ENCODE data around the gene PPARG.

The PPARG gene

GRCh38 chr3:12423918-12424630 lies 135.2 kb downstream of the PPARG start:
- H3K4me2 ChIP-seq (ENCODE audit: low read length), result no peak overlapping the region
- no peak overlapping the region for H2AFZ ChIP-seq (ENCODE audit: low read length)

GRCh38 chr3:12424635-12425319 lies 135.9 kb downstream of the PPARG start:
- Histone ChIP-seq H3K79me2 (ENCODE audit: insufficient read depth, low read length) (no peaks in the 10 kb centered on the region), H3K9me3 (ENCODE audit: low read length) (no peaks in the 10 kb centered on the region), H3F3A (ENCODE audit: insufficient read depth, low read length) (no peaks in the 10 kb centered on the region), H3K36me3 (ENCODE audit: insufficient read depth, low read length) (no peaks in the 10 kb centered on the region), H3K4me3 (ENCODE audit: low read depth, low read length, poor library complexity, severe bottlenecking) (no peak overlapping the region), H3K9ac (ENCODE audit: low read length) (no peak overlapping the region), H4K20me1 (ENCODE audit: insufficient read depth, low read length) (no peaks in the 10 kb centered on the region), H3K4me1 (ENCODE audit: insufficient read depth, low read length, severe bottlenecking) (no peaks in the 10 kb centered on the region), H3K27me3 (ENCODE audit: insufficient read depth, low read length) (no peaks in the 10 kb centered on the region), H3K9me2 (ENCODE audit: low read depth, low read length) (no peaks in the 10 kb centered on the region), H2AFZ (ENCODE audit: low read length) (no peak overlapping the region), H3K27ac (ENCODE audit: low read depth, low read length, poor library complexity, severe bottlenecking) (no peak overlapping the region), H3K4me2 (ENCODE audit: low read length) (no peak overlapping the region)
- TF ChIP-seq CTCF (IDR thresholded peaks at IDR 0.05; ENCODE audit: low read length) (no peak), EZH2 (IDR thresholded peaks at IDR 0.05; ENCODE audit: borderline replicate concordance, low read length) (no peak)

More at GRCh38 chr3:12423918-12424630, 135.2 kb downstream of the PPARG start:
- Histone ChIP-seq H3K36me3 (ENCODE audit: insufficient read depth, low read length) (no peaks in the 10 kb centered on the region), H3K4me1 (ENCODE audit: insufficient read depth, low read length, severe bottlenecking) (no peaks in the 10 kb centered on the region), H3F3A (ENCODE audit: insufficient read depth, low read length) (no peaks in the 10 kb centered on the region), H3K4me3 (ENCODE audit: low read depth, low read length, poor library complexity, severe bottlenecking) (no peak overlapping the region), H3K27me3 (ENCODE audit: insufficient read depth, low read length) (no peaks in the 10 kb centered on the region), H3K79me2 (ENCODE audit: insufficient read depth, low read length) (no peaks in the 10 kb centered on the region), H3K9me2 (ENCODE audit: low read depth, low read length) (no peaks in the 10 kb centered on the region), H3K27ac (ENCODE audit: low read depth, low read length, poor library complexity, severe bottlenecking) (no peak overlapping the region), H4K20me1 (ENCODE audit: insufficient read depth, low read length) (no peaks in the 10 kb centered on the region), H3K9me3 (ENCODE audit: low read length) (no peaks in the 10 kb centered on the region), H3K9ac (ENCODE audit: low read length) (no peak overlapping the region)
- TF ChIP-seq EZH2 (IDR thresholded peaks at IDR 0.05; ENCODE audit: borderline replicate concordance, low read length) (no peak), CTCF (IDR thresholded peaks at IDR 0.05; ENCODE audit: low read length) (no peak)

GRCh38 chr3:12425850-12426579 lies 137.1 kb downstream of the PPARG start:
- Histone ChIP-seq H3K4me3 (ENCODE audit: low read depth, low read length, poor library complexity, severe bottlenecking) (no peak overlapping the region), H3K4me1 (ENCODE audit: insufficient read depth, low read length, severe bottlenecking) (no peaks in the 10 kb centered on the region), H3K9me3 (ENCODE audit: low read length) (no peaks in the 10 kb centered on the region), H3K27ac (ENCODE audit: low read depth, low read length, poor library complexity, severe bottlenecking) (no peak overlapping the region), H3K79me2 (ENCODE audit: insufficient read depth, low read length) (no peaks in the 10 kb centered on the region), H3K9me2 (ENCODE audit: low read depth, low read length) (no peaks in the 10 kb centered on the region), H3K36me3 (ENCODE audit: insufficient read depth, low read length) (no peaks in the 10 kb centered on the region), H2AFZ (ENCODE audit: low read length) (no peak overlapping the region), H3K4me2 (ENCODE audit: low read length) (no peak overlapping the region), H3F3A (ENCODE audit: insufficient read depth, low read length) (no peaks in the 10 kb centered on the region), H3K27me3 (ENCODE audit: insufficient read depth, low read length) (no peaks in the 10 kb centered on the region), H4K20me1 (ENCODE audit: insufficient read depth, low read length) (no peaks in the 10 kb centered on the region), H3K9ac (ENCODE audit: low read length) (no peak overlapping the region)
- TF ChIP-seq EZH2 (IDR thresholded peaks at IDR 0.05; ENCODE audit: borderline replicate concordance, low read length) (no peak), CTCF (IDR thresholded peaks at IDR 0.05; ENCODE audit: low read length) (no peak)
